Mesothelial cell of epicardium (in vitro differentiated cells): ENCODE data around the gene DIP2C. TPM values are rescaled to one million over a fixed set of nuclear protein-coding genes. Genes with fewer than 3 reads are reported as not detected.

ENCODE experiments used
- DNase-seq, 2 experiments: peaks; one replicate each; pipeline ENCODE4 v3.0.0; 2021; ENCODE audit warnings: low spot score in 2 of 2; ENCODE audit not compliant: unreplicated experiment in 2 of 2
- H3K27ac Mint-ChIP-seq: 2 replicates; pipeline ENCODE4 v1.8.0; 2021; ENCODE audit warnings: mixed read lengths
- H3K27me3 Mint-ChIP-seq: 2 replicates; pipeline ENCODE4 v1.8.0; 2021; ENCODE audit warnings: low read depth, mixed read lengths
- H3K36me3 Mint-ChIP-seq: 2 replicates; pipeline ENCODE4 v1.8.0; 2021; ENCODE audit warnings: mixed read lengths
- H3K4me1 Mint-ChIP-seq: 2 replicates; pipeline ENCODE4 v1.8.0; 2021; ENCODE audit warnings: mixed read lengths
- H3K4me3 Mint-ChIP-seq: 2 replicates; pipeline ENCODE4 v1.8.0; 2021; ENCODE audit warnings: mild to moderate bottlenecking, moderate library complexity, mixed read lengths
- H3K9me3 Mint-ChIP-seq: 2 replicates; pipeline ENCODE4 v1.8.0; 2021; ENCODE audit warnings: mixed read lengths
- total RNA-seq: library from RNA; stranded (reverse); gene quantifications from 3 replicates; pipeline ENCODE4 v1.2.1, GENCODE V29; 2021
- TF ChIP-seq, protein P1 (sequence below): fragments of 200-600 bp; sonication (generic); IDR thresholded peaks from one replicate; pipeline ENCODE4 v1.5.0; 2021; ENCODE audit warnings: antibody characterized with exemption; ENCODE audit not compliant: unreplicated experiment

The DIP2C gene
- total RNA-seq, 1 donor from 2014 or later, result 30.3 TPM

DNA sequence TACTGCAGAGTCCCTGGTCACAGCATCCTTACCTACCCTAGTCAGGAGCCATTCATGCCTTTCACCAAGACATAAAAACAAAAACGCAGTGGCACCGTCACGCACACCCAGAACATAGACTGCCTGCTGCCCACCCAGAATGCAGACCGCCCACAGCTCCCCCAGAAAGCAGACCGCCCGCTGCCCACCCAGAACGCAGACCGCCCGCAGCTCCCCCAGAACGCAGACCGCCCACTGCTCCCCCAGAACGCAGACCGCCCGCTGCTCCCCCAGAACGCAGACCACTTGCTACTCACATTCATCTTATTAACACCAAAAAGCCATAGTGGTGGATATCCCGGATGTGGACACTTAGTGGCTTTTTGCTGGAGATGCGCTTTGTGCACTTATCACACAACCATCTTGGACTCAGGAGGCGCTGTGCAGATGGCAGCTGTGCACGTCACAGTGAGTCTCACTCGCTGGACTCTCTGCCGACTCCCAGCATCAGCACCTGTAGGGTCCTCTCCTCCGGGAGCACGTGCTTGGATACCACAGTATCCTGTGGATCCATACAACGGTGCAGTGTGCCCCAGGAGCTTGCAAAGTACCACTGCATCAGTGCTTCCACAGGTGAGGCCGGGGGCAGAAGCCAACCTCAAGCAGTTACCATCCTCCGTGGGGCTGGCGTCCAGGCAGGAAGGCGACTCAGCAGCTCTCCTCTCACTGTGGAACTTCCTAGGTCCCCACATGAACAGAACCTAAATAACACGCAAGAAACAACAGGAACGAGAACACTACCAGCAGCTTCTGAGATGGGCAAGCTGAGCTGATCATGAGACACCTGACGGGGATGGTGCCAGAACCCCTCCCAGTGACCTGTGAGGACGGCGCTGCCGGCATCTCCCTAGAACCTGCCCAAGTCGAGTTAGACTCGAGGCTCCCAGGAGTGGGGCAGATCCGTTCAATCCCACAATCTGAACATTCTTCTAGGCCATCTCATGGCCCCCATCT, 161.0 kb downstream of the DIP2C start:
- Mint-ChIP-seq H3K9me3 (no peaks in the 10 kb centered on the region), H3K36me3 (no peaks in the 10 kb centered on the region), H3K4me3 (no peak overlapping the region), H3K27ac (no peak overlapping the region), H3K4me1 (peaks cover 9% of the 10 kb centered on the region), H3K27me3 (no peaks in the 10 kb centered on the region)
- DNase-seq, result no peak
- TF ChIP-seq, protein P1, sequence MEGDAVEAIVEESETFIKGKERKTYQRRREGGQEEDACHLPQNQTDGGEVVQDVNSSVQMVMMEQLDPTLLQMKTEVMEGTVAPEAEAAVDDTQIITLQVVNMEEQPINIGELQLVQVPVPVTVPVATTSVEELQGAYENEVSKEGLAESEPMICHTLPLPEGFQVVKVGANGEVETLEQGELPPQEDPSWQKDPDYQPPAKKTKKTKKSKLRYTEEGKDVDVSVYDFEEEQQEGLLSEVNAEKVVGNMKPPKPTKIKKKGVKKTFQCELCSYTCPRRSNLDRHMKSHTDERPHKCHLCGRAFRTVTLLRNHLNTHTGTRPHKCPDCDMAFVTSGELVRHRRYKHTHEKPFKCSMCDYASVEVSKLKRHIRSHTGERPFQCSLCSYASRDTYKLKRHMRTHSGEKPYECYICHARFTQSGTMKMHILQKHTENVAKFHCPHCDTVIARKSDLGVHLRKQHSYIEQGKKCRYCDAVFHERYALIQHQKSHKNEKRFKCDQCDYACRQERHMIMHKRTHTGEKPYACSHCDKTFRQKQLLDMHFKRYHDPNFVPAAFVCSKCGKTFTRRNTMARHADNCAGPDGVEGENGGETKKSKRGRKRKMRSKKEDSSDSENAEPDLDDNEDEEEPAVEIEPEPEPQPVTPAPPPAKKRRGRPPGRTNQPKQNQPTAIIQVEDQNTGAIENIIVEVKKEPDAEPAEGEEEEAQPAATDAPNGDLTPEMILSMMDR, result no peak

DNA sequence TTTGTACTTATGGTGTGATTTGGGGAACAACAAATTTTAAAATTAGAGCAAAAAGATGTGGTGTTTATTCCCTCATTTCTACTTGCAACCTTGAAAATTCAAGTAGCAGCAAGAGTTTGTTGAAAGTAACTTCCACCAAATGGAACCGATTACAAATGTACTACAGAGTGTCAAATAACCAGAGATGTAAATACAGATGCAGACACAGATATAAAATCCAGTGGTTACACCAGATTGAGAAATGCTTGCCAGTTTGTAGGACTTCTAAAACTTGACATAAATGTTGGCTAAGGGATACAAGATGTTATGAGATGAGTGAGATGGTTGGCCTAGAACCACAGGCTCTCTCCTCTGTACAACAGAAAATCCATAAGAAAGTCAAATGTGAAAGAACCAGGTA, 162.1 kb downstream of the DIP2C start:
- Mint-ChIP-seq H3K9me3 (no peaks in the 10 kb centered on the region), H3K36me3 (no peaks in the 10 kb centered on the region), H3K27ac (no peak overlapping the region), H3K4me3 (no peak overlapping the region), H3K27me3 (no peaks in the 10 kb centered on the region), H3K4me1 (peaks cover 3% of the 10 kb centered on the region)
- no peak for DNase-seq
- TF ChIP-seq, protein P1, result no peak

DNA sequence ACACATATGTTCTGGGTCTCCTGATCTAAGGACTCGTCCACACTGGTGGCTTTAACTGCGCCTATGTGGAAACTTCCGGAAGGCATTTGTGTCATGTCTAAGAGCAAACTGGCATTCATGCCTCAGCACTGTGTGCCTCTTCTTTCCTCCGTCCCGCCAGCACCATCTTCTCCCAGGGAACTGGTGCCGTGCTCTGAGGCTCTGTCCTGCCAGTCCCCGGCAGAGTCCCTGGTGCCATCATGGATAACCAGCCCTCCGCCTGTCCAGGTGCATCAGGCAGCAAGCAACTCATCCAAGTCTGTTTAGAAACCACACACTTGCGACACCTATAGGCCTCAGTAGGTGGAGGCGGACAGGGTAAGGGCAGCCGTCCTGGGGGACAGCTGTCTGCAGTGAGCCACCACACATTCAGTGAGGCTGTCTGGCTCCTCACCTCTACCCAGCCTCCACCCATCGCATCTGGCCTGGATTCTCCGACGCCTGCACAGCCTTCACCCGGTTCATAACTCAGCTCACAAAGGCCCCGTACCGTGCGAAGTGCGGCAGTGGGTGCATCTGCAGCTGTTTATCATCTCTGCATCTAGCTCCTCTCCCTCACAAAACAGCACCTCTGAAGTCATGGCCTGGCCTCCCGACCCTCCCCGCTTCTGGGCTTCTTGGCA, 162.7 kb downstream of the DIP2C start:
- H3K9me3 Mint-ChIP-seq, result no peaks in the 10 kb centered on the region
- H3K4me3 Mint-ChIP-seq, result no peak overlapping the region
- peaks cover 6% of the 10 kb centered on the region for H3K4me1 Mint-ChIP-seq
- TF ChIP-seq, protein P1, result no peak
- no peaks in the 10 kb centered on the region for H3K36me3 Mint-ChIP-seq
- no peak overlapping the region for H3K27ac Mint-ChIP-seq
- no peaks in the 10 kb centered on the region for H3K27me3 Mint-ChIP-seq
- DNase-seq, result no peak

DNA sequence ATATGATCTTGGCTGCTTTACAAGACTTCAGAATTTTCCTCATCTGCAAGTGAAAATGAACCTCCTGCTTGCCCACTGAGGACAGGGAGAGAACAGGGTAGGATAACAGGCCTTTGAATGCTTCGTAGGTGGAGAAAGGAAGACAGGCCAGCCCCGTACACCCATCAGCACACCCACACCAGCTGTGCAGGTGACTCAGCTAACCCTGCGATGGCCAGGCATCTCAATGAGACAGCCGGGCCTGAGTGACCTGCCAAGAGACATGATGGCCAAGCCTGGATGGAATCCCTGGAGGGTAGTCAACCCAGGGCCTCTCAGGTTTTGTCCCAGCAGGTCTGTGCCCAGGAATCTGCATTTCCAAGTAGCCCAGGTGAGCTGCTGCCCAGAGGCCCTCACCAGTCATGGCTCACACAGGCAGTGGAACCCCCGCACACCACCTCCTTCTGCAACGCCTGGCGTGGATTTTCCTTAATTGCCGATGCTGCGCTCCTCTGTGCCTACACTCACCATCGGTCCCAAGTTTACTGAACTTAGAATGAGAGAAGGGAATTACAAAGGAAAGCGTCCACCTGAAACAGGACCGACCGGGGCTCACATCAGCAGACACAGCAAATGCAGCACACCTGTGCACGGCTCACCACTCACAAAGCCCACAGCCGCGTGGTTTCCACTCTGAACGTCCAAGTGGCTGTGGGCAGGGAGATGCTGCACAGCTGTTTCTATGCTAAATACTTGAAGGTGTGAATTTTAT, 163.7 kb downstream of the DIP2C start:
- no peak for DNase-seq
- Mint-ChIP-seq H3K36me3 (no peaks in the 10 kb centered on the region), H3K4me1 (peaks cover 16% of the 10 kb centered on the region), H3K27me3 (no peaks in the 10 kb centered on the region), H3K27ac (no peak overlapping the region), H3K4me3 (no peak overlapping the region), H3K9me3 (no peaks in the 10 kb centered on the region)
- TF ChIP-seq, protein P1, result no peak

DNA sequence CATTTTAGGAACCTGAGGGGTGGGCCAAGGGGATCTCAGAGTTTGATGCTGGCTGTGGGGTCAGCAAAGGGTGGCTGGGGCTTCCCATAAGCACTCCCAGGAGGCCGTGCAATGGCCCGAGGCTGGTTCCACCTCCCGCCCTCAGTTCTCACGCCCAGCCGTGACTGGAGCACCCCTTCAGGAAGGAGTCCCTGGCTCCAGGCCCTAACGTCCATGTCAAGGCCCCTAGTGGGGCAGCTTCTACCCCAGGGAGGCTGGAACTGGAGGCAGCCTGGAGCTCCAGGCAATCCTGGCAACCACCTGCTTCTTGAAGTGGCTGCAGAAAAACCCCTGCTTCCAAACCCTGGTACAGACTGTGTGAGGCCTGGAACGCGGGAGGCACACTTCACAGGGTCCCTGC, 165.5 kb downstream of the DIP2C start:
- no peaks in the 10 kb centered on the region for H3K9me3 Mint-ChIP-seq
- H3K4me1 Mint-ChIP-seq, result peaks cover 27% of the 10 kb centered on the region
- no peak for DNase-seq
- no peaks in the 10 kb centered on the region for H3K36me3 Mint-ChIP-seq
- no peak overlapping the region for H3K27ac Mint-ChIP-seq
- H3K27me3 Mint-ChIP-seq, result no peaks in the 10 kb centered on the region
- TF ChIP-seq, protein P1, result no peak
- no peak overlapping the region for H3K4me3 Mint-ChIP-seq
